Nephron (organoid): ENCODE measurements around the gene RGS16.

Source experiments
- H3K27ac Mint-ChIP-seq, 3 experiments: 2 replicates each; pipeline ENCODE4 v1.8.0; 2020; ENCODE audit warnings: mixed read lengths in 3 of 3, mild to moderate bottlenecking in 2 of 3, moderate library complexity in 1 of 3
- H3K27me3 Mint-ChIP-seq: 2 replicates; pipeline ENCODE4 v1.8.0; 2021; ENCODE audit warnings: low read depth, mild to moderate bottlenecking, moderate library complexity, mixed read lengths
- H3K36me3 Mint-ChIP-seq: 2 replicates; pipeline ENCODE4 v1.8.0; 2020; ENCODE audit warnings: low read depth, mixed read lengths
- H3K4me1 Mint-ChIP-seq: 2 replicates; pipeline ENCODE4 v1.8.0; 2020; ENCODE audit warnings: mixed read lengths
- H3K4me3 Mint-ChIP-seq, 3 experiments: 2 replicates each; pipeline ENCODE4 v1.8.0; 2020; ENCODE audit warnings: mild to moderate bottlenecking in 3 of 3, mixed read lengths in 3 of 3, moderate library complexity in 2 of 3
- H3K9me3 Mint-ChIP-seq: 2 replicates; pipeline ENCODE4 v1.8.0; 2020; ENCODE audit warnings: mixed read lengths
- TF ChIP-seq, protein P1 (sequence below), 3 experiments: fragments of 200-600 bp; sonication (generic); IDR thresholded peaks; one replicate each; pipeline ENCODE4 v1.5.0; 2021; ENCODE audit warnings: antibody characterized with exemption in 3 of 3; ENCODE audit not compliant: unreplicated experiment in 3 of 3

Gene RGS16

DNA sequence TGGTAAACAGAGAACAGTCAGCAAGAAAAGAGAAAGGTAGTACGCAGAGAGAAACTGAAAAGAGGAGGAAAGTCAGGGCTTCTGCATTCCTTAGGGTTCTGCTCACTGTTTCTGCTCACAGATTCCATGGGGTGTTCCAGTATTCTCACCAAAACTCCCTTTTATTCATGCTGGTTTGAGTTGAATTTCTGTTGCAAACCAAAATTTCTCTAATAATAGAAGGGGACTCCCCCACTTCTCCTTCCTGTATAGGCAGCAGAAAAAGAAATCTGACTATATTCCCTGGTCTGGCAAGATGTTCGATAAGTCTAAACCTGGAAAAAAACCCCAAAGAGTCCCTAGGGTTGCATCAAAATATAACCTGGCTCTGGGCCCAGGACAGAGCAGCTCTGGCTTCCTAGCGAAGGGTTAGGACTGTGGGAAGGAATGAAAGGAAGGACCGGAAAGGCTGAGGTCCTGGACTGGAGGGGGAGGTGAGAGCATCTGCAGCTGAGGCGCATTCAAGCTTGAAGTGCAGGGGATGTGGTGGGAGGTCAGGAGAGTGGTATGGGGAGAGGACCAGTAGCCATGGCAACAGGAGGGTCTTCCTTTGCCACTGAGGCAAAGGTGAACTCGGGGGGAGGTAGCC is 18.8 kb upstream of the RGS16 start:
- Mint-ChIP-seq H3K27me3 (peaks cover 8% of the 10 kb centered on the region), H3K27ac (peak overlapping the region; percentile 2 to 61 (median 59)), H3K4me3 (no peak overlapping the region), H3K36me3 (peaks cover 8% of the 10 kb centered on the region), H3K9me3 (peaks cover 3% of the 10 kb centered on the region), H3K4me1 (peaks cover 45% of the 10 kb centered on the region)
- TF ChIP-seq, protein P1, sequence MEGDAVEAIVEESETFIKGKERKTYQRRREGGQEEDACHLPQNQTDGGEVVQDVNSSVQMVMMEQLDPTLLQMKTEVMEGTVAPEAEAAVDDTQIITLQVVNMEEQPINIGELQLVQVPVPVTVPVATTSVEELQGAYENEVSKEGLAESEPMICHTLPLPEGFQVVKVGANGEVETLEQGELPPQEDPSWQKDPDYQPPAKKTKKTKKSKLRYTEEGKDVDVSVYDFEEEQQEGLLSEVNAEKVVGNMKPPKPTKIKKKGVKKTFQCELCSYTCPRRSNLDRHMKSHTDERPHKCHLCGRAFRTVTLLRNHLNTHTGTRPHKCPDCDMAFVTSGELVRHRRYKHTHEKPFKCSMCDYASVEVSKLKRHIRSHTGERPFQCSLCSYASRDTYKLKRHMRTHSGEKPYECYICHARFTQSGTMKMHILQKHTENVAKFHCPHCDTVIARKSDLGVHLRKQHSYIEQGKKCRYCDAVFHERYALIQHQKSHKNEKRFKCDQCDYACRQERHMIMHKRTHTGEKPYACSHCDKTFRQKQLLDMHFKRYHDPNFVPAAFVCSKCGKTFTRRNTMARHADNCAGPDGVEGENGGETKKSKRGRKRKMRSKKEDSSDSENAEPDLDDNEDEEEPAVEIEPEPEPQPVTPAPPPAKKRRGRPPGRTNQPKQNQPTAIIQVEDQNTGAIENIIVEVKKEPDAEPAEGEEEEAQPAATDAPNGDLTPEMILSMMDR (IDR thresholded peaks at IDR 0.05; ENCODE audit: unreplicated experiment in 3 of 3): no peak

- Mint-ChIP-seq H3K4me1 (peaks cover 47% of the 10 kb centered on the region), H3K36me3 (peaks cover 8% of the 10 kb centered on the region), H3K4me3 (no peak overlapping the region), H3K27ac (no peak overlapping the region), H3K9me3 (peaks cover 3% of the 10 kb centered on the region), H3K27me3 (peaks cover 8% of the 10 kb centered on the region)
- TF ChIP-seq, protein P1 (IDR thresholded peaks at IDR 0.05; ENCODE audit: unreplicated experiment in 3 of 3): no peak
Observed at GRCh38 chr1:182621906-182622305, 17.7 kb upstream of the RGS16 start.

DNA sequence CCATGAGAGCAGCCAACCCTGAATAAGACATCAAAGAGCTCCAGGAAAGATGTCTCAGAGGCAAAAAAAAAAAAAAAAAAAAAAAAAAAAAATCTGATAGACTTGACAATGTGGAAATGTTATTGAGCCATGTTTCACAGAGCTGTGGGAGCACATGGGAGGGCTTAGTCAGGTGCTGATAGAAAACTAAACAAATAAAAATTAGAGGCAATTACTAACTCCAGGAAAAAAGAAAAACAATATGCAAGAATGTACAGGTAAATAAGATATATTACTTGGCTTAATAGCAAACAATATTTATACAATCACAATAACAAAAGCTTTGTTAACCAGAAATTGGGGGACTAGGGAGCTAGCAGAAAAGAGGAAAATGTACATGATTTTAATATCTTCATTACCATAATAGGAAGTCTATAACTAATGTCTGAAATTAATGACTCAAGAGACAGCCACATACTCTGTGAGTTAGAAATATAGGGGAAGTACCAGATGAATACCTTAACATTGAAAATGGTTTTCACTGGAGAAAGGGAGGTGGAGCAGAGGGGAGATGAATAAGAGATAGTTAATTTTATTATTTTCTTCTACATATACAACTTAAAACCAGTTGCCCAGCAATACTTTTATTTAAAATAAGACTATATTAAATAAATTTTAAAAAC is 16.9 kb upstream of the RGS16 start:
- Mint-ChIP-seq H3K36me3 (peaks cover 8% of the 10 kb centered on the region), H3K9me3 (peaks cover 3% of the 10 kb centered on the region), H3K27ac (peak overlapping the region in 1 of 3 experiments; percentile 45), H3K27me3 (peaks cover 10% of the 10 kb centered on the region), H3K4me3 (no peak overlapping the region), H3K4me1 (peaks cover 50% of the 10 kb centered on the region)
- TF ChIP-seq, protein P1 (IDR thresholded peaks at IDR 0.05; ENCODE audit: unreplicated experiment in 3 of 3): no peak

DNA sequence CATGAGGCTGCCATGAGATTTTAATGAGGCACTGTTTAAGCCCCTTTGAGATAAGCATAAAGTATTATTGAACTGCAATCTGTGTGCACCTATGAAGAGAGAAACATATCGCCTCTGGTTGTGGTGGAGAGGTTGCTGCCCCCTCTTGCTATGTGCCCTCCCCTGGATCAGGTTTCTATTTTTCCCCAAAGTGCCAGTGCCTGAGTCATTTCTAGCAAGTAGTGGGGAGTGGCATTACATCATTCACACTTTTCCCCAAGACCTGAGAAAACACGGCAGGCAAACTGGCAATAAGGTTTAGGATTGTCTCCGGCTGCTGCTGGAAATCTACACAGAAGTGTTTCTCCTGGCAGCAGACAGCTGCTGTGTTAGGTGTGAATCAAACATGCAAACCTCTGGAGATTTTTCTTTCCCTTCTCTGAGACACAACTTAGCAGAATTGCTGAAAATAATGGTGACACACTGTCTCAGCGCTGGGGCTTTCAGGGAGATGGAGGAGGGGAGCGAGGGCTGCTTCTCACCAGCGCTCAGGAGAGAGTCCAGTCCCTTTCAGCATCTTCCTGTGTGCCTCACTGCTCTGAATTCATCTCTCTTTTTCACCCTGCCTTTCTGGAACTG is 13.7 kb upstream of the RGS16 start:
- Mint-ChIP-seq H3K27ac (peak overlapping the region; percentile 58 to 94 (median 64)), H3K4me1 (peaks cover 55% of the 10 kb centered on the region), H3K27me3 (peaks cover 18% of the 10 kb centered on the region), H3K4me3 (peak overlapping the region in 1 of 3 experiments; percentile 83), H3K9me3 (peaks cover 3% of the 10 kb centered on the region), H3K36me3 (peaks cover 8% of the 10 kb centered on the region)
- TF ChIP-seq, protein P1 (IDR thresholded peaks at IDR 0.05; ENCODE audit: unreplicated experiment in 3 of 3): no peak

GRCh38 chr1:182617014-182617429 is 12.8 kb upstream of the RGS16 start:
- Mint-ChIP-seq H3K27me3 (peaks cover 17% of the 10 kb centered on the region), H3K36me3 (peaks cover 8% of the 10 kb centered on the region), H3K9me3 (peaks cover 3% of the 10 kb centered on the region), H3K4me3 (peak overlapping the region; percentile 18 to 83 (median 27)), H3K4me1 (peaks cover 61% of the 10 kb centered on the region), H3K27ac (peak overlapping the region; percentile 94 to 96 (median 94))
- TF ChIP-seq, protein P1 (IDR thresholded peaks at IDR 0.05; ENCODE audit: unreplicated experiment in 3 of 3): no peak
